SU-DHL-6 (cell line): Measurements from ENCODE around the gene GRHL3.

Source experiments
- H2AFZ ChIP-seq: fragments of 200-600 bp; sonication (generic); 2 replicates; pipeline ENCODE4 v1.6.1; 2014; ENCODE audit warnings: low read depth, mild to moderate bottlenecking, moderate library complexity, mixed read lengths, antibody characterized with exemption, low read length; ENCODE audit not compliant: severe bottlenecking
- H3F3A ChIP-seq: fragments of 200-600 bp; shearing (Covaris generic); 2 replicates; pipeline ENCODE4 v1.6.0; 2016; ENCODE audit warnings: antibody characterized with exemption, mild to moderate bottlenecking; ENCODE audit not compliant: insufficient read depth
- H3K27ac ChIP-seq: fragments of 200-600 bp; sonication (generic); 2 replicates; pipeline ENCODE4 v1.5.1; 2016; ENCODE audit warnings: low read depth, mild to moderate bottlenecking, low read length, moderate library complexity, mixed read lengths
- H3K27me3 ChIP-seq: fragments of 200-600 bp; sonication (generic), shearing (Covaris generic); 2 replicates; pipeline ENCODE4 v1.6.0; 2014; ENCODE audit warnings: mild to moderate bottlenecking, low read length
- H3K36me3 ChIP-seq: fragments of 200-600 bp; sonication (generic); 2 replicates; pipeline ENCODE4 v1.6.1; 2014; ENCODE audit warnings: mild to moderate bottlenecking, low read length, mixed read lengths
- H3K4me2 ChIP-seq: fragments of 300-600, 200-600 bp; shearing (Covaris generic), sonication (generic); 2 replicates; pipeline ENCODE4 v1.6.0; 2014; ENCODE audit warnings: low read length, low read depth, mild to moderate bottlenecking; ENCODE audit not compliant: poor library complexity, severe bottlenecking
- H3K4me3 ChIP-seq: fragments of 200-600 bp; sonication (generic); 2 replicates; pipeline ENCODE4 v1.5.1; 2014; ENCODE audit warnings: antibody characterized with exemption, low read length, mild to moderate bottlenecking, mixed read lengths; ENCODE audit not compliant: insufficient read depth, poor library complexity, severe bottlenecking
- H3K79me2 ChIP-seq: fragments of 200-600 bp; sonication (generic); 2 replicates; pipeline ENCODE4 v1.6.1; 2014; ENCODE audit warnings: mild to moderate bottlenecking, low read length, moderate library complexity; ENCODE audit not compliant: insufficient read depth
- H3K9ac ChIP-seq: fragments of 200-600 bp; sonication (generic); 2 replicates; pipeline ENCODE4 v1.7.0; 2014; ENCODE audit warnings: mild to moderate bottlenecking, low read length
- H3K9me2 ChIP-seq: fragments of 200-600 bp; sonication (generic); replicated peaks from 2 replicates; pipeline ENCODE4 v1.6.1; 2014; ENCODE audit warnings: low read length; ENCODE audit not compliant: insufficient read depth
- H3K9me3 ChIP-seq: fragments of 200-600 bp; sonication (generic); 2 replicates; pipeline ENCODE4 v1.6.1; 2014; ENCODE audit warnings: low read length, mixed read lengths; ENCODE audit not compliant: insufficient read depth
- H4K20me1 ChIP-seq: fragments of 200-600 bp; sonication (generic); 2 replicates; pipeline ENCODE4 v1.6.1; 2014; ENCODE audit warnings: low read depth, mild to moderate bottlenecking, antibody characterized with exemption, low read length, moderate library complexity, mixed read lengths
- EZH2phosphoT487 ChIP-seq: fragments of 200-600 bp; sonication (generic), shearing (Covaris generic); conservative IDR thresholded peaks from 2 replicates; pipeline ENCODE4 v1.6.1; 2018; ENCODE audit warnings: mild to moderate bottlenecking, antibody characterized with exemption, low read length, moderate library complexity, mixed read lengths
- TF ChIP-seq, protein P1 (sequence below): fragments of 200-600 bp; sonication (generic); IDR thresholded peaks from one replicate; pipeline ENCODE4 v1.5.1; 2017; ENCODE audit warnings: antibody characterized with exemption, mild to moderate bottlenecking, low read length, moderate library complexity; ENCODE audit not compliant: insufficient read depth, poor library complexity, severe bottlenecking

GRHL3 gene

DNA sequence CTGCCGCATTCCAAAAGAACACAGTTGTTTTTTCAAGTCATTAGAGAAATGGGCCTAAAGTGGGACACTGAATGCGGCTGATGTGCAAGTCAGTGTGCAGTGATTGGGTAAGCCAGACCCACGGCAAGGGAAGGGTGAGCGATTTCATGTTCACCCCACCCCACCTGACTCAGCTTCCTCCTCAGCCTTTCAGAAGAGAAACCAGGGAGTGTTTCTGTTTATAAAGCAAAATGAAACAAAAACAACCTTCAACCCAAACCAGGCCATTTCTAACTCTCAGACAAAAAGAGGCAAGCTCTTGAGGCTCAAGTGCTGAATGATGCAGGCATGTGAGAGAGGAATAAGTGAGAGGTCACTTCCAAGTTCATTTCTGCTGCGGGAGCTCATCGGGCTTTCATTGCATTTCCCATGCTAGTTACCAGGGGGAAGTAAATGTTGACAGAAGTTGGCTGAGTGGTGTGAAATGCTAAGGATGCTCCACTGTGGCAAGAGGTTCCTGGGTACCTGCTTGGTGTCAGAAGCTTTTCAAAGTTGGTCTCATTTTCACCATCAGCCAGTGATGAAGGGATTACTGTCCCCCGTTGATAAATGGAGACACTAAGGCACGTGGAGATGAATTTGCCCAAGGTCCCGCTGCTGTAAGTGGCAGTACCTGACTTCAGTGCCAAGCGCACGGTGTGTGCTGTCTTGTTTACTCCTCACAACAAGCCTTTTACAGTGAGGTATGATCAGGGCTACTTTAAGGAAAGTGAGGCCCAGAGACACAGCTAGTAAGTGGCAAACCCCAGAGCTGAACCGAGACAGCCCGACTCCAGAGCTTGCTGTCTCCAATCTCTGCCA, 65.3 kb downstream of the GRHL3 start:
- no peaks in the 10 kb centered on the region for H3F3A ChIP-seq
- no peaks in the 10 kb centered on the region for H3K27me3 ChIP-seq
- H3K9me3 ChIP-seq: no peaks in the 10 kb centered on the region
- no peak overlapping the region for H3K4me2 ChIP-seq
- H3K9ac ChIP-seq: no peak overlapping the region
- H3K4me3 ChIP-seq: no peak overlapping the region
- TF ChIP-seq, protein P1, sequence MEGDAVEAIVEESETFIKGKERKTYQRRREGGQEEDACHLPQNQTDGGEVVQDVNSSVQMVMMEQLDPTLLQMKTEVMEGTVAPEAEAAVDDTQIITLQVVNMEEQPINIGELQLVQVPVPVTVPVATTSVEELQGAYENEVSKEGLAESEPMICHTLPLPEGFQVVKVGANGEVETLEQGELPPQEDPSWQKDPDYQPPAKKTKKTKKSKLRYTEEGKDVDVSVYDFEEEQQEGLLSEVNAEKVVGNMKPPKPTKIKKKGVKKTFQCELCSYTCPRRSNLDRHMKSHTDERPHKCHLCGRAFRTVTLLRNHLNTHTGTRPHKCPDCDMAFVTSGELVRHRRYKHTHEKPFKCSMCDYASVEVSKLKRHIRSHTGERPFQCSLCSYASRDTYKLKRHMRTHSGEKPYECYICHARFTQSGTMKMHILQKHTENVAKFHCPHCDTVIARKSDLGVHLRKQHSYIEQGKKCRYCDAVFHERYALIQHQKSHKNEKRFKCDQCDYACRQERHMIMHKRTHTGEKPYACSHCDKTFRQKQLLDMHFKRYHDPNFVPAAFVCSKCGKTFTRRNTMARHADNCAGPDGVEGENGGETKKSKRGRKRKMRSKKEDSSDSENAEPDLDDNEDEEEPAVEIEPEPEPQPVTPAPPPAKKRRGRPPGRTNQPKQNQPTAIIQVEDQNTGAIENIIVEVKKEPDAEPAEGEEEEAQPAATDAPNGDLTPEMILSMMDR: no peak
- TF ChIP-seq EZH2phosphoT487: no peak
- no peaks in the 10 kb centered on the region for H3K36me3 ChIP-seq
- no peak overlapping the region for H2AFZ ChIP-seq
- H3K27ac ChIP-seq: no peak overlapping the region
- no peaks in the 10 kb centered on the region for H4K20me1 ChIP-seq
- no peaks in the 10 kb centered on the region for H3K9me2 ChIP-seq
- no peaks in the 10 kb centered on the region for H3K79me2 ChIP-seq

DNA sequence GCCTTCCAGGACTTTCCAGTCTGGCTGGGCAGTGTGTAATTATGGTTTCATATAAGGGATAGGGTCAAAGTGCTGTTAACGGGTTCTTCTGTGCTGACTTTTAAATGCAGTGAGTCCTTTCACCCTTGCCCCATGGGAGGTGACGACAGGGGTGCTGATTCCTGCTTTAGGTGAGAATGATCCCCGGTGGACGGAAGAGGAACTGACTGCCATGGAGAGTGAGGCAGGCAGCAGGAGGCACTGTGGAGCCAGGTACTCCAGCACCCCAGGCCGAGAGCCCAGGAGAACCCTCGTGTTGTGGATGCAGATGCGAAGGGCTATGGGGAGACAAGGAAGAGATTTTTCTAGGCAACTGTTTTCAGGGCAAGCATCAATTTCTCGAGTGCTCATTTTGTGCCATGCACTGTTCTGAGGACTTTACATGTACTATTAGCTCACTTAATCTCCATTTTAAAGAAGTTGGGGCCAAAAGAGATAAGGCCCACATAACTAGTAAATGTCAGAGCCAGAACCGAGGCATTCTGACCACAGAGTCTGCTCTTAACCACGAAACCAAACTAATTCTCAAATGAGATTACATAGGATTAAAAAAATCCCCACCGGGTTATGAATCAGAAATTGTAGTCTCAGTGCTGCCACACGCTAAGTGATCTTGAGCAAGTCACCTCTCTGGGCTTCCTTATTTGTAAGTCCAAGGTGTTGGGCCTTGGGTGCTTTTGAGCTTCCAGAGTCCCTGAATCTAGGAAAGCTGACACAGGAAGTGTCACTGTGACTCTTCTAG, 66.2 kb downstream of the GRHL3 start:
- H3K27ac ChIP-seq: no peak overlapping the region
- H2AFZ ChIP-seq: no peak overlapping the region
- H3K4me3 ChIP-seq: no peak overlapping the region
- no peak overlapping the region for H3K9ac ChIP-seq
- no peaks in the 10 kb centered on the region for H3K9me2 ChIP-seq
- H3F3A ChIP-seq: no peaks in the 10 kb centered on the region
- no peaks in the 10 kb centered on the region for H4K20me1 ChIP-seq
- no peaks in the 10 kb centered on the region for H3K9me3 ChIP-seq
- TF ChIP-seq, protein P1: peak; percentile 52
- TF ChIP-seq EZH2phosphoT487: no peak
- H3K27me3 ChIP-seq: no peaks in the 10 kb centered on the region
- no peaks in the 10 kb centered on the region for H3K36me3 ChIP-seq
- H3K79me2 ChIP-seq: no peaks in the 10 kb centered on the region
- no peak overlapping the region for H3K4me2 ChIP-seq

DNA sequence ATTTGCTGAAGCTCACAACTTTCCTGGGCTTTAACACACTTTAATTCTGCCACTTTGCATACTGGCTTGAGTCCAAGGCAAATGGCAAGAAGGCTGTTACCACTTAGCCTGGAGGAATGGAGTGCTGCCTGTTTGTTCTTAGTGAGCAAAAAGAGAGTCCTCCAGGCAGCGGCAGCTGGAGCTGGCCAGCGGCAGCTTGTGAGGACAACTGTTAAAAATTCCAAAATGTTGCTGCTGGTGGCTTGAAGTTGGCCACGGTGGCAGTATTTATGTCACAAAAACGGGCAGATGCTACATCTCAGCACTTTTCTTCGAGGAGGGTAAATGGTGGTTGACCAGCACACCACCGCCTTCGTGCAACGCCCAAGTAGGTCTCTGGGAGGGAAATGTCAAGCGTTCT, 67.1 kb downstream of the GRHL3 start:
- Histone ChIP-seq H3K9me2 (no peaks in the 10 kb centered on the region), H3K79me2 (no peaks in the 10 kb centered on the region), H2AFZ (no peak overlapping the region), H3F3A (no peaks in the 10 kb centered on the region), H3K4me3 (no peak overlapping the region), H3K9me3 (no peaks in the 10 kb centered on the region), H3K9ac (no peak overlapping the region), H4K20me1 (no peaks in the 10 kb centered on the region), H3K27ac (no peak overlapping the region), H3K36me3 (no peaks in the 10 kb centered on the region), H3K27me3 (no peaks in the 10 kb centered on the region), H3K4me2 (no peak overlapping the region)
- no peak for TF ChIP-seq EZH2phosphoT487
